ENCODE data around the gene RALY.

The RALY gene

DNA sequence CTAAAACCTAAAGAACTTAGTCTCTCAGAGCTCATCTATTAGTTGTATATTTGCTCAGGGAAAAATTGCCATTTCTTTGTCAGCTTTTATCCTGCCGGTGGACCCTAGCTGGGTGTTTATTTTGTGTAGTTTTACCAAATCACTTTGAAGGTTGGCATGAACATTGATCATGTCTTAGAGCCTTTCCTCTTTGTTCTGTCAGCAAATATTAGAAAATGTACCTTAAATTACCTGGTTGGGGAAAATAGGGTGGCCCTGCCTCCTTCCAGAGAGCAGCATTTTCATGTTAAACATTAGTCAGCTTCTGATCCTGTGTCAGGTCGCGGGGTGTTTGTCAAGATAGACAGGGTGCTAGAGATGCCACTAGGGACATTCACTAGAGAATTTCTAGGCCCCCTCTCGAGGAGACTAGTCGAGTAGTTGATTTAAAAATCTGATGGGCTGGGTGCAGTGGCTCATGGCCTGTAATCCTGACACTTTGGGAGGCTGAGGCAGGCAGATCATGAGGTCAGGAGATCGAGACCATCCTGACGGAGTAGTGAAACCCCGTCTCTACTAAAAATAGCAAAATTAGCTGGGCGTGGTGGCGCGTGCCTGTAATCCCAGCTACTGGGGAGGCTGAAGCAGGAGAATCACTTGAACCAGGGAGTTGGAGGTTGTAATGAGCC, 11.2 kb downstream of the RALY start:
- TF ChIP-seq, protein P1, sequence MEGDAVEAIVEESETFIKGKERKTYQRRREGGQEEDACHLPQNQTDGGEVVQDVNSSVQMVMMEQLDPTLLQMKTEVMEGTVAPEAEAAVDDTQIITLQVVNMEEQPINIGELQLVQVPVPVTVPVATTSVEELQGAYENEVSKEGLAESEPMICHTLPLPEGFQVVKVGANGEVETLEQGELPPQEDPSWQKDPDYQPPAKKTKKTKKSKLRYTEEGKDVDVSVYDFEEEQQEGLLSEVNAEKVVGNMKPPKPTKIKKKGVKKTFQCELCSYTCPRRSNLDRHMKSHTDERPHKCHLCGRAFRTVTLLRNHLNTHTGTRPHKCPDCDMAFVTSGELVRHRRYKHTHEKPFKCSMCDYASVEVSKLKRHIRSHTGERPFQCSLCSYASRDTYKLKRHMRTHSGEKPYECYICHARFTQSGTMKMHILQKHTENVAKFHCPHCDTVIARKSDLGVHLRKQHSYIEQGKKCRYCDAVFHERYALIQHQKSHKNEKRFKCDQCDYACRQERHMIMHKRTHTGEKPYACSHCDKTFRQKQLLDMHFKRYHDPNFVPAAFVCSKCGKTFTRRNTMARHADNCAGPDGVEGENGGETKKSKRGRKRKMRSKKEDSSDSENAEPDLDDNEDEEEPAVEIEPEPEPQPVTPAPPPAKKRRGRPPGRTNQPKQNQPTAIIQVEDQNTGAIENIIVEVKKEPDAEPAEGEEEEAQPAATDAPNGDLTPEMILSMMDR (conservative IDR thresholded peaks at IDR 0.05; ENCODE audit: low read length) = no peak
- no peak for DNase-seq (ENCODE audit: low read depth)
- no peak overlapping the region for H3K4me3 ChIP-seq (ENCODE audit: low read length)

DNA sequence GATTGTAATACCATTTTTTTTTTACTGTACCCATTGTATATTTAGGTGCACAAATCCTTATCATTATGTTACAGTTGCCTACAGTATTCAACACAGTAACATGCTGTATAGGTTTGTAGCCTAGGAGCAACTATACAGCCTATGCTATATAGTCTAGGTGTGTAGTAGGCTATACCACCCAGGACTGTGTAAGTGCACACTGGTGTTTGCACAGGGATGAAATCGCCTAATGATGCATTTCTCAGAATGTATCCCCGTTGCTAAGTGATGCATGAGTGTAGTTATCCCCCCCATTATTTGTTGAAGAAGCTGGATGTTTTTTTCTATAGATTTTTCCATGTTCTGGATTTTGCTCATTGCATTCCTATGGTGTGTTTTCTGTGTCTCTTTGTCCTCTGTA, 12.9 kb downstream of the RALY start:
- no peak for DNase-seq (ENCODE audit: low read depth)
- no peak overlapping the region for H3K4me3 ChIP-seq (ENCODE audit: low read length)
- TF ChIP-seq, protein P1 (conservative IDR thresholded peaks at IDR 0.05; ENCODE audit: low read length) = no peak

DNA sequence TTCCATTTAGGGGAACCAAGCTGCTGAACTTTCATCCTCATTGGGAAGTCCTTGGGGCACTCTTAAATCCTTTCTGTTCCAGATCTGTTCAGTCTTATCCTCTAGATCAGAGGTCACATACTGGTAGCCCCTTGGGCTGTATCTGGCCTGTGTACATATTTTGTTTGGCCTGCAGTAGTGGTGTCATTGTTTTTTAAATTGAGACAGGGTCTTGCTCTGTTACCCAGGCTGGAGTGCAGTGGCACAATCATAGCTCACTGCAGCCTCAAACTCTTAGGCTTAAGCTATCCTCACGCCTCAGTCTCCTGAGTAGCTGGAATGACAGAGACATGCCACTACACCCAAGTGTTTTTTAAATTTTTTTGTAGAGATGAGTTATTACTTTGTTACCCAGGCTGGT, 14.8 kb downstream of the RALY start:
- no peak for DNase-seq (ENCODE audit: low read depth)
- no peak overlapping the region for H3K4me3 ChIP-seq (ENCODE audit: low read length)
- TF ChIP-seq, protein P1 (conservative IDR thresholded peaks at IDR 0.05; ENCODE audit: low read length) = no peak

DNA sequence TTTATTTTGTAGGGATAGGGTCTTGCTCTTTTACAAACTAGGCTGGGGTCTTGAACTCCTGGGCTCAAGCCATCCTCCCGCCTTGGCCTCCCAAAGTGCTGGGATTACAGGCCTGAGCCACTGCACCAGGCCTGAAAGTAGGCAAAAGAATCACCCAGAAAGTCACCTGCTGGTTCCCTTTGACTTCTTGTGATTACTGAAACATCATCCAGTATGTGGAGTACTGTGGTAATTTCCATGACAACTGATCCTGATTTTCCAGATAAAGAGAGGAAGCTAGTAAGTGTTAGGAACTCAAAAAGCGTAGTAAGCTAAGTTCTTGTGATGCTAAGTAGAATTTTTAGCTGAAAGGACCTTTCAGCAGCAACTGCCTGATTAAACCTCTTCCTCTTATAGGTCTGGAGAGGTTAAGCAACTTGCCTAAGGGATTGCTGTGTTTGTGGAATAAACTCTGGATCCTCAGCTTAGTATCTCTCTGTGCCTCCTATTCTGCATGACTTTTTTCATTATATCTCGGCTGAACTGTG, 16.8 kb downstream of the RALY start:
- TF ChIP-seq, protein P1 (conservative IDR thresholded peaks at IDR 0.05; ENCODE audit: low read length) = no peak
- no peak for DNase-seq (ENCODE audit: low read depth)
- no peak overlapping the region for H3K4me3 ChIP-seq (ENCODE audit: low read length)

DNA sequence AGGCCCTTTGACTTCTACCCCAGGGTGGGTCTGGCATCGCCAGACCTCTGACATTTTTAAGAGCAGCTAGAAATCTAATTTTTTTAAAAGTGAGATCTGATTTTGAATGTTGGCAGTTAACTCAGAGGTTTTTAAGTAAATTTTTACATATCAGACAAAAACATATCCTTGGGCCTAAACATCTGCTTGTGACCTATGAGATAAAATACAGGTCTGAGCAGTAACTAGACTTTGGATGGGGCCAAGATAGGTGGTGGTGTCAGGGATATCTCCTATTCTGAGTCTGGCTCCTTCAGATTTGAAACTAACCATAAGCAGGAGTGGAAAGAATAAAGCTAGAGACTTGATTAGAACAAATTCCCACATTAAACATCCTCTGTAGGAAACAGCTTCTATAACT, 17.6 kb downstream of the RALY start:
- H3K4me3 ChIP-seq (ENCODE audit: low read length) = no peak overlapping the region
- TF ChIP-seq, protein P1 (conservative IDR thresholded peaks at IDR 0.05; ENCODE audit: low read length) = no peak
- no peak for DNase-seq (ENCODE audit: low read depth)

DNA sequence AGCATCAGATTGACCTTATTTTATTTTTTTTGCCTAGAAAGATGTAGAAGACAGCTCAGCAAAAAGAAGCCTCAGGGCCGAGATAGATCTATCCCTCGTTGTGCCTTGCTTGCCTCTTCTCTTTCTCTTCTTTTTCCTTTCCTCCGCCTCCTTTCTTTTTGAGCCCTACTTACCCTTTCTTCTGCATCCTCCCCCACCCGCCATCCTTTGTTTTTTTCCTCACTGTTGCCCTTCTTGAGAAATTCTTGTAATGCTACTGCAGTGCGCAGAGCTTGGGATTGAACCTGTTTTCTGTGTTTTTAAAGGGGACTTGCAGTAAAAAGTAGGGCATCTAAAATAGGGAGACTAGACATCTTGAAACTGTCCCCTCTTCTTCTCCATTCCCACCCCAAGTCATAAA, 18.6 kb downstream of the RALY start:
- no peak overlapping the region for H3K4me3 ChIP-seq (ENCODE audit: low read length)
- DNase-seq (ENCODE audit: low read depth) = no peak
- TF ChIP-seq, protein P1 (conservative IDR thresholded peaks at IDR 0.05; ENCODE audit: low read length) = no peak

DNA sequence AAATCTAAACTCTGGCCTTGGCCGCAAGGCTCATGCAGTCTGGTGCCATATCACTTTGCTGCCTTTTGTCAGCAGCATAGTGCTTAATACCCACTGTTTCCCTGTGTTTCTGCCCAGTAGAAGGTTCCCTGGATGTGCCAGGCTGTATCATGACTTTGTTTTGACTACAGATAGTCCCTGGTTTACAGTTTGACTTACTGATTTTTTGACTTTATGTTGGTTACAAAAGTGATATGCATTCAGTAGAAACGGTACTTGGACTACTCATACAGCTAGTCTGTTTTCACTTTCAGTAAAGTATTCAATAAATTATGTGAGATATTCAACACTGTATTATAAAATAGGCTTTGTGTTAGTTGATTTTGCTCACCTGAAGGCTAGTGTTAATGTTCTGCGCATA, 19.0 kb downstream of the RALY start:
- no peak for DNase-seq (ENCODE audit: low read depth)
- TF ChIP-seq, protein P1 (conservative IDR thresholded peaks at IDR 0.05; ENCODE audit: low read length) = no peak
- no peak overlapping the region for H3K4me3 ChIP-seq (ENCODE audit: low read length)
